Upper lobe of left lung (tissue), 6 donors: ENCODE measurements around the gene TMEM201. TPM values are rescaled to one million over a fixed set of nuclear protein-coding genes. Genes with fewer than 3 reads are reported as not detected.

Experiments used
- ATAC-seq, 2 donors: fragments of 200-7000 bp; cut with Tn5 transposase; one replicate each; pipeline ENCODE4 v1.9.1; 2022; ENCODE audit warnings: mild to moderate bottlenecking in 2 of 2, moderate library complexity in 2 of 2; ENCODE audit not compliant: low FRiP score in 2 of 2
- DNase-seq, 2 donors: peaks; one replicate each; pipeline ENCODE4 v3.0.0-alpha.2; 2019 to 2020
- H3K27ac ChIP-seq, 4 donors: fragments of 200-600 bp; sonication (generic); one replicate each; pipeline ENCODE4 v1.5.1; 2016 to 2019
- H3K27me3 ChIP-seq, 4 donors: fragments of 200-600 bp; sonication (generic); one replicate each; pipeline ENCODE4 v1.5.1; 2017 to 2019
- H3K36me3 ChIP-seq, 4 donors: fragments of 200-600 bp; sonication (generic); one replicate each; pipeline ENCODE4 v1.5.1; 2016 to 2019
- H3K4me1 ChIP-seq, 4 donors: fragments of 200-600 bp; sonication (generic); one replicate each; pipeline ENCODE4 v1.5.1; 2018 to 2019
- H3K4me3 ChIP-seq, 4 donors: fragments of 200-600 bp; sonication (generic); one replicate each; pipeline ENCODE4 v1.5.1; 2017 to 2019; ENCODE audit warnings: mild to moderate bottlenecking in 2 of 4, moderate library complexity in 1 of 4
- H3K9me3 ChIP-seq, 4 donors: fragments of 200-600 bp; sonication (generic); one replicate each; pipeline ENCODE4 v1.5.1; 2018 to 2019
- CTCF ChIP-seq, 6 experiments: fragments of 450-650 bp in 4 of 6; fragments of 200-600 bp in 2 of 6; sonication (generic) in 2 of 6; IDR thresholded peaks; one replicate each; pipeline ENCODE4 v1.5.1; 2016 to 2019; ENCODE audit warnings: antibody characterized with exemption in 6 of 6
- EP300 ChIP-seq, 4 donors: sonication (generic); formaldehyde crosslinking; IDR thresholded peaks; one replicate each; pipeline ENCODE4 v1.5.1; 2017; ENCODE audit warnings: antibody characterized with exemption in 4 of 4, control low read depth in 2 of 4
- POLR2A ChIP-seq, 4 donors: fragments of 450-650 bp; IDR thresholded peaks; one replicate each; pipeline ENCODE4 v1.5.1; 2016 to 2017; ENCODE audit warnings: antibody characterized with exemption in 4 of 4, mild to moderate bottlenecking in 2 of 4
- POLR2AphosphoS5 ChIP-seq, 2 donors: sonication (generic); formaldehyde crosslinking; IDR thresholded peaks; one replicate each; pipeline ENCODE4 v1.5.1; 2017; ENCODE audit warnings: antibody characterized with exemption in 2 of 2
- WGBS, 2 donors: methylation state at CpG; one replicate each; pipeline ENCODE4 v1.1.5; 2017 to 2018; 5-methylcytosine and 5-hydroxymethylcytosine counted together
- total RNA-seq, 6 donors: library from RNA; depleted of rRNA in 4 of 6; stranded (reverse); fragments of >200 nt in 4 of 6; gene quantifications; one replicate each; pipeline versions ENCODE4 v1.1.0 to v1.2.1, GENCODE V29; 2016 to 2021
- donor health status: DM: no; HTN: no; CAD: no; lungs with moderate emphysema.
- donor health status: DM: no; HTN: yes; CAD: no; lungs with severe emphysema.

The TMEM201 gene
- total RNA-seq, 6 donors from 2014 or later, result 6.2 to 12.0 (median 8.1) TPM

- H3K4me3 ChIP-seq, result no peak overlapping the region
- 75 to 80% methylated on average over 10 of the region's 10 CpGs for WGBS, 2 donors
- DNase-seq (no peak), ATAC-seq (no peak)
- no peaks in the 10 kb centered on the region for H3K36me3 ChIP-seq
- H3K4me1 ChIP-seq, result peaks cover 15 to 38% (median 19%) of the 10 kb centered on the region in 4 donors
- peaks cover 0 to 10% (median 8%) of the 10 kb centered on the region in 4 donors for H3K27me3 ChIP-seq
- no peak for TF ChIP-seq POLR2AphosphoS5 (IDR thresholded peaks at IDR 0.05)
- no peaks in the 10 kb centered on the region for H3K9me3 ChIP-seq
- H3K27ac ChIP-seq, result no peak overlapping the region
These were observed 59.5 kb downstream of the TMEM201 start for GRCh38 chr1:9648171-9648570.

- DNase-seq (no peak), ATAC-seq (no peak)
- peaks cover 0 to 10% (median 8%) of the 10 kb centered on the region in 4 donors for H3K27me3 ChIP-seq
- no peak for TF ChIP-seq POLR2A (IDR thresholded peaks at IDR 0.05)
- TF ChIP-seq CTCF (IDR thresholded peaks at IDR 0.05), result no peak
- TF ChIP-seq POLR2AphosphoS5 (IDR thresholded peaks at IDR 0.05), result no peak
- TF ChIP-seq EP300 (IDR thresholded peaks at IDR 0.05), result no peak
- WGBS, 2 donors, result 83 to 89% methylated on average over 3 of the region's 3 CpGs
- H3K4me1 ChIP-seq, result peaks cover 14 to 33% (median 18%) of the 10 kb centered on the region in 4 donors
- H3K4me3 ChIP-seq, result no peak overlapping the region
- H3K36me3 ChIP-seq, result no peaks in the 10 kb centered on the region
- no peaks in the 10 kb centered on the region for H3K9me3 ChIP-seq
- H3K27ac ChIP-seq, result no peak overlapping the region
These were observed 61.1 kb downstream of the TMEM201 start for GRCh38 chr1:9649769-9650168.

- Histone ChIP-seq H3K27ac (peak overlapping the region; percentile 82 to 90 (median 90)), H3K27me3 (peaks cover 0 to 10% (median 8%) of the 10 kb centered on the region in 4 donors), H3K36me3 (no peaks in the 10 kb centered on the region), H3K9me3 (no peaks in the 10 kb centered on the region), H3K4me1 (peaks cover 14 to 37% (median 20%) of the 10 kb centered on the region in 4 donors), H3K4me3 (peak overlapping the region; percentile 35 to 72 (median 62))
- no peak for DNase-seq
- 15 to 18% methylated on average over 10 of the region's 10 CpGs for WGBS, 2 donors
- ATAC-seq, result no peak
- TF ChIP-seq POLR2AphosphoS5 (IDR thresholded peaks at IDR 0.05) (no peak), EP300 (IDR thresholded peaks at IDR 0.05) (no peak), CTCF (IDR thresholded peaks at IDR 0.05) (no peak), POLR2A (IDR thresholded peaks at IDR 0.05) (no peak)
These were observed 62.5 kb downstream of the TMEM201 start for GRCh38 chr1:9651220-9651564.

GRCh38 chr1:9651565-9652378, 63.1 kb downstream of the TMEM201 start, which contains the start of gene PIK3CD:
PIK3CD (plus strand) TSS chr1:9651731; CDS start chr1:9710456, 58,725 bp downstream.
- 1% methylated on average over 8 to 23 of the region's 94 CpGs for WGBS, 2 donors
- ATAC-seq, result peak in 1 of 2 donors; percentile 84
- peak within 1 kb of the TSS; percentile 82 to 90 (median 90) for H3K27ac ChIP-seq
- peaks cover 0 to 10% (median 8%) of the 10 kb centered on the region in 4 donors for H3K27me3 ChIP-seq
- DNase-seq, result peak in 1 of 2 donors; percentile 90
- TF ChIP-seq CTCF (IDR thresholded peaks at IDR 0.05) (peak in 2 of 6 experiments; percentile 9 to 16), POLR2A (IDR thresholded peaks at IDR 0.05) (peak in 1 of 4 donors; percentile 73), EP300 (IDR thresholded peaks at IDR 0.05) (no peak)
- no peaks in the 10 kb centered on the region for H3K36me3 ChIP-seq
- no peaks in the 10 kb centered on the region for H3K9me3 ChIP-seq
- H3K4me1 ChIP-seq, result peaks cover 14 to 37% (median 20%) of the 10 kb centered on the region in 4 donors
- peak within 1 kb of the TSS; percentile 35 to 72 (median 62) for H3K4me3 ChIP-seq

GRCh38 chr1:9652379-9653209, 63.9 kb downstream of the TMEM201 start:
- ATAC-seq, result peak; percentile 31 to 63
- no peak for TF ChIP-seq POLR2AphosphoS5 (IDR thresholded peaks at IDR 0.05)
- TF ChIP-seq EP300 (IDR thresholded peaks at IDR 0.05), result no peak
- Histone ChIP-seq H3K27me3 (peaks cover 0 to 10% (median 8%) of the 10 kb centered on the region in 4 donors), H3K36me3 (no peaks in the 10 kb centered on the region), H3K9me3 (no peaks in the 10 kb centered on the region), H3K27ac (peak overlapping the region; percentile 82 to 90 (median 90)), H3K4me3 (peak overlapping the region; percentile 35 to 72 (median 62)), H3K4me1 (peaks cover 14 to 37% (median 20%) of the 10 kb centered on the region in 4 donors)
- DNase-seq, result peak in 1 of 2 donors; percentile 90
- 9 to 12% methylated on average over 37 to 43 of the region's 55 CpGs for WGBS, 2 donors
